Measurements from ENCODE around the gene ABLIM2. TPM values are rescaled to one million over a fixed set of nuclear protein-coding genes. Genes with fewer than 3 reads are reported as not detected.

Gene ABLIM2
- total and polyA plus RNA-seq, 2 of the 8 experiments (the other 6 are each of a cell fraction or from before 2014, with no cell fraction given) = 2.8 to 3.0 TPM

DNA sequence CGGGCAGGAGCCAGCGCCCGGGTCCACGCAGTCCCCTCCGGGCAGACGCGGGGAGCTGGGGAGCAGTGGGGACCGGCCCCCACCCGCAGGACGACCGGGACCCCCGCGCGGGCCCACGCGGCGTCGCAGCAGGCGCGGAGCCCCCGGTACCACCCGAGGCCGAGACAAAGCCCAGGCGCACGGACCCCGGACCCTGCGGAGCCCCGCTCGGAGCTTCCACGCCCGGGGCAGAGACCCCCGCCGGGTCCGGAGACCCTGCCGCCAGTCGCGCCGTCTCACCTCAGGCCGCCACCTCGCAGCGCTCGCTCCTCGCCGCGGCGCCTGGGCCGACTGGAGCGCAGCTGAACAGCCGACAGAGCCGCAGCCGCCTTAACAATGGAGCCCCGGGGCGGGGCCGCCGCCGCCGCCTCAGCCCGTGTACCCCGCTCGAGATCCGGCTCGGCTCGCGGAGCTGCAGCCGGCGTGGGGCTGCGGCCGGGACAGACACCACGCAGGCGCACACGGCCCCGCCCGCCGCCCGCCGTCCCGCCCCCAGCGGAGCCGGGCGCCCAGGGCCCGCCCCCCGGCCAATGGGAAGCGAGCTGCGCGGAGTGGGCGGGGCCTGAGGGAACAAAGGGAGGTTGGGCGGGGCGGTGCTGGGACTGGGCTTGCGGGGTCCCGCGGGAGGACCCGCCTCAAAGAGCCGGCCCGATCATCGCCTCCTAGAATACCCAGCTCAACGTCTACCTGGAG lies 219.1 kb downstream of the ABLIM2 start, which contains the start of gene AFAP1 (continued):
- TF ChIP-seq CTCF (IDR thresholded peaks at IDR 0.05; ENCODE audit: control extremely low read depth in 1 of 3, insufficient read depth in 1 of 3, low read depth in 1 of 3, low read length in 3 of 3) (no peak), RFX5 (IDR thresholded peaks at IDR 0.05; ENCODE audit: borderline replicate concordance, low read depth, low read length) (no peak), KDM1A (IDR thresholded peaks at IDR 0.05; ENCODE audit: borderline replicate concordance, low read length) (no peak), BCL11A (IDR thresholded peaks at IDR 0.05; ENCODE audit: low read depth in 2 of 2, low read length in 2 of 2) (no peak), POLR2AphosphoS5 (IDR thresholded peaks at IDR 0.05; ENCODE audit: low read depth, low read length) (no peak), KDM5A (IDR thresholded peaks at IDR 0.05; ENCODE audit: low read length) (no peak), YY1 (IDR thresholded peaks at IDR 0.05; ENCODE audit: low read depth, low read length) (no peak), CHD2 (IDR thresholded peaks at IDR 0.05; ENCODE audit: low read length) (no peak), FOSL1 (IDR thresholded peaks at IDR 0.05; ENCODE audit: insufficient read depth, low read depth, low read length) (no peak), HDAC6 (IDR thresholded peaks at IDR 0.05; ENCODE audit: low read depth, low read length) (no peak), HDAC2 (IDR thresholded peaks at IDR 0.05; ENCODE audit: borderline replicate concordance in 1 of 2, low read depth in 2 of 2, low read length in 2 of 2) (peak in 1 of 2 experiments; percentile 82; a peak in 2 of 4 replicates), BRCA1 (IDR thresholded peaks at IDR 0.05; ENCODE audit: low read depth, low read length) (no peak), ATF3 (IDR thresholded peaks at IDR 0.05; ENCODE audit: insufficient read depth, low read depth, low read length) (no peak), JUND (IDR thresholded peaks at IDR 0.05; ENCODE audit: low read length) (no peak), RBBP5 (IDR thresholded peaks at IDR 0.05; ENCODE audit: borderline replicate concordance, low read depth, low read length) (no peak), CBX8 (IDR thresholded peaks at IDR 0.05; ENCODE audit: borderline replicate concordance, low read depth, low read length) (no peak), CEBPB (IDR thresholded peaks at IDR 0.05; ENCODE audit: low read depth, low read length) (no peak), BACH1 (IDR thresholded peaks at IDR 0.05; ENCODE audit: low read length) (peak; percentile 59), CBX5 (IDR thresholded peaks at IDR 0.05; ENCODE audit: low read depth, low read length) (no peak), RXRA (IDR thresholded peaks at IDR 0.05; ENCODE audit: insufficient read depth, low read depth, low read length) (no peak), TAF1 (IDR thresholded peaks at IDR 0.05; ENCODE audit: low read depth, low read length) (peak; percentile 66), NRF1 (IDR thresholded peaks at IDR 0.05; ENCODE audit: low read depth, low read length) (no peak), SP1 (IDR thresholded peaks at IDR 0.05; ENCODE audit: low read depth, low read length) (no peak)

Data from H1 (cell line).